Measurements from ENCODE around the gene NR2F6. TPM values are rescaled to one million over a fixed set of nuclear protein-coding genes. Genes with fewer than 3 reads are reported as not detected.
A peak's percentile ranks its signal among the peaks of the same experiment; 100 is the strongest.

Gene NR2F6
- total RNA-seq, 1 experiment from 2014 or later = 90.8 TPM

DNA sequence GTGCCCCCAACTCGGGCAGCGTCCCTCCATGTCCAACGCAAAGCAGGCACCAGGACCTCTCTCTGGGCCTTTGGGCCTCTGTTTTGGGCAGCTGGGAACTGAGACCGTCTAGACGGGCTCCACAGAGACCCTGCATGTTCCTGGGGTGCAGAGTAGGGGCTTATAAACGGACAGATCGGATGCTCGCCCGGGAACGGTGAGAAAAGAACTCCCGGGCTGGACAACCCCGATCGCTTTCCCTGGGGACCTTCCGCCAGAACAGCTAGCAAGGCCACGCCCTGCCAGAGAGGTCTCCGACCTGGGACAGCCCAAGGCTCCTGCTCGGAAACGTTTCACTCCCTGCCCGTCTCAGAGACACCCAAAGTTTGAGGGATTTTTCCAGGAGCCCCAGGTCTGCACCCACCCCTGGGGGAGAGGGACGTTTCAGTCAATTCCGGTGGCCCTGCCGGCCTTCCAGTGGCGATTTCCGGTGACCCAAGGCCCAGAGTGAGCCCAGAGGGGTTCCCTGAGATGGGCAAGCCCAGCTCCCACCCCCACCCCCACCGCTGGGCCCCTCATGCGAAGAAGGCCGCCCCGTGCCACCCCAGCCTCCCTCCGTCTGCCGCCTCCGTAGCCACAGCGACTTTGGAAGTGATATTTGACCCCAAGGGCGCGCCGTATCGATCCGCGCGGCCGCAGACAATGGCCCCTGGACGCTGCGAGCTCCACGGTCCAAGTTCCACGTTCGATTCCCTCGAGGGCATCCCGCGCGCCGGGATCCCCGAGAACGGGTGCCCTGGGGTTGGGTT is 1.7 kb downstream of the NR2F6 start:
- H3K4me1 ChIP-seq (replicated peaks; ENCODE audit: insufficient read depth) = peaks cover 64% of the 10 kb centered on the region

GRCh38 chr19:17243211-17243829 is 2.4 kb downstream of the NR2F6 start:
- TF ChIP-seq, protein P1, sequence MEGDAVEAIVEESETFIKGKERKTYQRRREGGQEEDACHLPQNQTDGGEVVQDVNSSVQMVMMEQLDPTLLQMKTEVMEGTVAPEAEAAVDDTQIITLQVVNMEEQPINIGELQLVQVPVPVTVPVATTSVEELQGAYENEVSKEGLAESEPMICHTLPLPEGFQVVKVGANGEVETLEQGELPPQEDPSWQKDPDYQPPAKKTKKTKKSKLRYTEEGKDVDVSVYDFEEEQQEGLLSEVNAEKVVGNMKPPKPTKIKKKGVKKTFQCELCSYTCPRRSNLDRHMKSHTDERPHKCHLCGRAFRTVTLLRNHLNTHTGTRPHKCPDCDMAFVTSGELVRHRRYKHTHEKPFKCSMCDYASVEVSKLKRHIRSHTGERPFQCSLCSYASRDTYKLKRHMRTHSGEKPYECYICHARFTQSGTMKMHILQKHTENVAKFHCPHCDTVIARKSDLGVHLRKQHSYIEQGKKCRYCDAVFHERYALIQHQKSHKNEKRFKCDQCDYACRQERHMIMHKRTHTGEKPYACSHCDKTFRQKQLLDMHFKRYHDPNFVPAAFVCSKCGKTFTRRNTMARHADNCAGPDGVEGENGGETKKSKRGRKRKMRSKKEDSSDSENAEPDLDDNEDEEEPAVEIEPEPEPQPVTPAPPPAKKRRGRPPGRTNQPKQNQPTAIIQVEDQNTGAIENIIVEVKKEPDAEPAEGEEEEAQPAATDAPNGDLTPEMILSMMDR (conservative IDR thresholded peaks at IDR 0.05) = no peak
- no peak for TF ChIP-seq EZH2 (IDR thresholded peaks at IDR 0.05; ENCODE audit: low read depth)
- ChIA-PET CTCF (interaction anchor here (0.7 kb wide), 1 partner anchor 9 kb away, joined by 16 read pairs; no protein-coding TSS in a partner anchor), POLR2A (ENCODE audit: unreplicated experiment) (no interaction called here)
- intact Hi-C loops (cut with micrococcal nuclease; ENCODE audit: unreplicated experiment) = no loop called here
- Histone ChIP-seq H3K27ac (peak overlapping the region; percentile 47), H3K36me3 (ENCODE audit: low read depth) (peaks cover 9% of the 10 kb centered on the region), H3K9me2 (ENCODE audit: insufficient read depth) (no peaks in the 10 kb centered on the region), H3K4me3 (peak overlapping the region; percentile 82), H3F3A (ENCODE audit: insufficient read depth, low read depth) (peaks cover 36% of the 10 kb centered on the region), H3K9me3 (ENCODE audit: insufficient read depth, low read depth) (no peaks in the 10 kb centered on the region), H3K4me1 (replicated peaks; ENCODE audit: insufficient read depth) (peaks cover 57% of the 10 kb centered on the region), H4K20me1 (ENCODE audit: insufficient read depth) (peaks cover 36% of the 10 kb centered on the region), H3K4me2 (peak overlapping the region; percentile 89), H3K79me2 (ENCODE audit: low read depth) (peaks cover 74% of the 10 kb centered on the region), H2AFZ (no peak overlapping the region), H3K27me3 (ENCODE audit: insufficient read depth, low read depth) (no peaks in the 10 kb centered on the region)
- no TSS peak for BruUV-seq (replicated peaks)
- peak in 1 of 2 experiments; percentile 19 for DNase-seq

More for the DNA sequence above, 1.7 kb downstream of the NR2F6 start:
- H3K9me2 ChIP-seq (ENCODE audit: insufficient read depth) = no peaks in the 10 kb centered on the region
- intact Hi-C loops (cut with micrococcal nuclease; ENCODE audit: unreplicated experiment) = no loop called here
- peaks cover 67% of the 10 kb centered on the region for H3K79me2 ChIP-seq (ENCODE audit: low read depth)
- H3K27me3 ChIP-seq (ENCODE audit: insufficient read depth, low read depth) = no peaks in the 10 kb centered on the region
- peaks cover 36% of the 10 kb centered on the region for H4K20me1 ChIP-seq (ENCODE audit: insufficient read depth)
- CTCF ChIA-PET = interaction anchor here (0.7 kb wide), 1 partner anchor 10 kb away, joined by 16 read pairs; no protein-coding TSS in a partner anchor
- POLR2A ChIA-PET (ENCODE audit: unreplicated experiment) = interaction anchor here (0.6 kb wide), 1 partner anchor 16 kb away, joined by 6 read pairs; no protein-coding TSS in a partner anchor
- TF ChIP-seq, protein P1 (conservative IDR thresholded peaks at IDR 0.05) = no peak
- TF ChIP-seq EZH2 (IDR thresholded peaks at IDR 0.05; ENCODE audit: low read depth) = no peak
- peaks cover 38% of the 10 kb centered on the region for H3F3A ChIP-seq (ENCODE audit: insufficient read depth, low read depth)
- H3K4me2 ChIP-seq = peak overlapping the region; percentile 89
- peak; percentile 43 to 54 for DNase-seq
- no peaks in the 10 kb centered on the region for H3K9me3 ChIP-seq (ENCODE audit: insufficient read depth, low read depth)
- H3K4me3 ChIP-seq = peak overlapping the region; percentile 82
- 0 out of 2 replicates have a peak, but pooled peaks cover 5% of the 10 kb centered on the region for H3K36me3 ChIP-seq (ENCODE audit: low read depth)
- H2AFZ ChIP-seq = peak overlapping the region; percentile 63; the same call in 1 of the 2 replicates
- peak overlapping the region; percentile 47 for H3K27ac ChIP-seq
- BruUV-seq (replicated peaks) = TSS peak; percentile 5

- no TSS peak for BruUV-seq (replicated peaks)
- TF ChIP-seq, protein P1 (conservative IDR thresholded peaks at IDR 0.05) = no peak
- TF ChIP-seq EZH2 (IDR thresholded peaks at IDR 0.05; ENCODE audit: low read depth) = no peak
- no peaks in the 10 kb centered on the region for H3K9me3 ChIP-seq (ENCODE audit: insufficient read depth, low read depth)
- H3K36me3 ChIP-seq (ENCODE audit: low read depth) = peaks cover 16% of the 10 kb centered on the region
- intact Hi-C loops (cut with micrococcal nuclease; ENCODE audit: unreplicated experiment) = no loop called here
- DNase-seq = peak in 1 of 2 experiments; percentile 21
- no peak overlapping the region for H2AFZ ChIP-seq
- peak overlapping the region; percentile 89 for H3K4me2 ChIP-seq
- CTCF ChIA-PET = interaction anchor here (0.8 kb wide), 1 partner anchor 22 kb away, joined by 9 read pairs; the partner anchor contains the start of gene USHBP1
- peaks cover 34% of the 10 kb centered on the region for H3F3A ChIP-seq (ENCODE audit: insufficient read depth, low read depth)
- H3K4me1 ChIP-seq (replicated peaks; ENCODE audit: insufficient read depth) = peaks cover 50% of the 10 kb centered on the region
- H3K27ac ChIP-seq = 0 out of 2 replicates have a peak overlapping the region, but pooled peaks have one; percentile 14
- no peaks in the 10 kb centered on the region for H3K9me2 ChIP-seq (ENCODE audit: insufficient read depth)
- H4K20me1 ChIP-seq (ENCODE audit: insufficient read depth) = peaks cover 40% of the 10 kb centered on the region
- POLR2A ChIA-PET (ENCODE audit: unreplicated experiment) = no interaction called here
- peaks cover 81% of the 10 kb centered on the region for H3K79me2 ChIP-seq (ENCODE audit: low read depth)
- H3K27me3 ChIP-seq (ENCODE audit: insufficient read depth, low read depth) = no peaks in the 10 kb centered on the region
- H3K4me3 ChIP-seq = peak overlapping the region; percentile 82
These were observed 3.1 kb downstream of the NR2F6 start for GRCh38 chr19:17242431-17243208.
